Stimulated activated CD4-positive, alpha-beta T cell treated with anti-CD3 and anti-CD28 coated beads, Interleukin-1b, Interleukin-23, amount 100 ng/mL, for 4 hours (primary cell): ENCODE data around the gene TRAPPC2L.

Experiments
- DNase-seq, 2 donors: peaks; one replicate each; pipeline ENCODE4 v3.0.0-alpha.2; 2020; ENCODE audit warnings: low read depth in 2 of 2

The TRAPPC2L gene

GRCh38 chr16:88839026-88839529 lies 17.8 kb upstream of the TRAPPC2L start:
- no peak for DNase-seq

GRCh38 chr16:88839745-88840599 lies 17.0 kb upstream of the TRAPPC2L start:
- no peak for DNase-seq

GRCh38 chr16:88840600-88841215 lies 16.2 kb upstream of the TRAPPC2L start:
- DNase-seq, result no peak

- no peak for DNase-seq
Measured at GRCh38 chr16:88841521-88842307, 15.2 kb upstream of the TRAPPC2L start.

GRCh38 chr16:88842308-88842756 lies 14.6 kb upstream of the TRAPPC2L start:
- no peak for DNase-seq

- no peak for DNase-seq
Measured at GRCh38 chr16:88842806-88843205, 14.1 kb upstream of the TRAPPC2L start.

GRCh38 chr16:88843256-88843655 lies 13.7 kb upstream of the TRAPPC2L start:
- no peak for DNase-seq

GRCh38 chr16:88844419-88845036 lies 12.4 kb upstream of the TRAPPC2L start:
- no peak for DNase-seq

- no peak for DNase-seq
Measured at GRCh38 chr16:88846088-88846487, 10.8 kb upstream of the TRAPPC2L start.

- DNase-seq, result no peak
Measured at GRCh38 chr16:88847654-88848053, 9.3 kb upstream of the TRAPPC2L start.

- no peak for DNase-seq
Measured at GRCh38 chr16:88848557-88848956, 8.4 kb upstream of the TRAPPC2L start.

- DNase-seq, result no peak
Measured at GRCh38 chr16:88850531-88851199, 6.3 kb upstream of the TRAPPC2L start.

GRCh38 chr16:88851616-88852015 lies 5.3 kb upstream of the TRAPPC2L start:
- no peak for DNase-seq

- no peak for DNase-seq
Measured at GRCh38 chr16:88853325-88853941, 3.5 kb upstream of the TRAPPC2L start.

GRCh38 chr16:88854306-88855111 lies 2.4 kb upstream of the TRAPPC2L start:
- no peak for DNase-seq

GRCh38 chr16:88855176-88855575 lies 1.8 kb upstream of the TRAPPC2L start:
- DNase-seq, result no peak

GRCh38 chr16:88855736-88856121 lies 1.2 kb upstream of the TRAPPC2L start:
- no peak for DNase-seq

- DNase-seq, result peak in 1 of 2 donors; percentile 1
Measured at GRCh38 chr16:88856122-88856827, 652 bp upstream of the TRAPPC2L start.

GRCh38 chr16:88857728-88858339 lies 907 bp downstream of the TRAPPC2L start:
- peak; percentile 63 to 68 for DNase-seq
